Stimulated activated CD4-positive, alpha-beta T cell treated with anti-CD3 and anti-CD28 coated beads, Interleukin-12 subunit alpha, Interleukin-12 subunit beta, amount 100 ng/mL, for 24 hours (primary cell): ENCODE results near the gene PNMA6F.
"Not testable (repeated sequence)": the region's sequence is repeated elsewhere in the genome, so short reads cannot be mapped to it uniquely, and the experiment has no call there.

Experiments
- DNase-seq, 2 experiments: peaks; one replicate each; pipeline ENCODE4 v3.0.0-alpha.2; 2020; ENCODE audit warnings: low read depth in 2 of 2

Gene PNMA6F

GRCh38 chrX:153334654-153335295, 13.2 kb upstream of the PNMA6F start:
- DNase-seq = no peak

- peak; percentile 58 to 68 for DNase-seq
Observed at GRCh38 chrX:153333821-153334653, 12.5 kb upstream of the PNMA6F start, which contains the start of gene ZNF275. Gene ZNF275 (plus strand): TSS chrX:153334153. CDS start chrX:153336680, 2,527 bp downstream.

GRCh38 chrX:153333266-153333665, 11.7 kb upstream of the PNMA6F start:
- DNase-seq = no peak

GRCh38 chrX:153327561-153327960, 6.0 kb upstream of the PNMA6F start:
- no peak for DNase-seq

DNA sequence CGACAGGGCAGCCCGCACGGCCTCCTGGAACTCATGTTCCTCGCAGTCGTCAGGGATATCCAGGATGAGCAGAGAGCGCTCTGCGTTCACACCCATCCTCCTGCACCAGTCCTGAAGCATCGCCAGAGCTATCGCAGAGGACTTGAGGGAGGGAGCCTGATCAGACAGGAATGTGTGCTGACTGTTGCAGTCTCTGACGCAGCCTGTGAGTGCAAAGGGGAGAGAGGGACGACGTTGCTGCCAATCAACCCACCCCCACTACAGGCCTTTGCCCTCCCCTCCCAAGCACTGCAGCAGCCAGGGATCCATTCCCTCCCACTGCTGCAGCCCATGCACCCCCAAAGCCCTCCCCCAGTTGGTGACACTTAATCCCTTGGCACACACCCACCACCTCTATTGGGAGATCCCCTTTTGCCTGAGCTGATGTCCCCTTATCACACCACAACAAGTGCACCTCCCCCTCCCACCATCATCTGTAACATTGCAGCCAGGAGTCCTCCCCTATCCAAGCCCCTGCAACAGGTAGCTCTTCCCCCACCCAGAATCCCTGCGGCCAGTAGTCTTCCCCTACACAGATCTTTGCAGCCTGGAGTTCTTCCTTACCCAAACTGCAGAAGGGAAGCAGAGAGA, 897 bp downstream of the PNMA6F start:
- no peak for DNase-seq

GRCh38 chrX:153320047-153320443, 1.5 kb downstream of the PNMA6F start:
- DNase-seq = not testable (repeated sequence)

DNA sequence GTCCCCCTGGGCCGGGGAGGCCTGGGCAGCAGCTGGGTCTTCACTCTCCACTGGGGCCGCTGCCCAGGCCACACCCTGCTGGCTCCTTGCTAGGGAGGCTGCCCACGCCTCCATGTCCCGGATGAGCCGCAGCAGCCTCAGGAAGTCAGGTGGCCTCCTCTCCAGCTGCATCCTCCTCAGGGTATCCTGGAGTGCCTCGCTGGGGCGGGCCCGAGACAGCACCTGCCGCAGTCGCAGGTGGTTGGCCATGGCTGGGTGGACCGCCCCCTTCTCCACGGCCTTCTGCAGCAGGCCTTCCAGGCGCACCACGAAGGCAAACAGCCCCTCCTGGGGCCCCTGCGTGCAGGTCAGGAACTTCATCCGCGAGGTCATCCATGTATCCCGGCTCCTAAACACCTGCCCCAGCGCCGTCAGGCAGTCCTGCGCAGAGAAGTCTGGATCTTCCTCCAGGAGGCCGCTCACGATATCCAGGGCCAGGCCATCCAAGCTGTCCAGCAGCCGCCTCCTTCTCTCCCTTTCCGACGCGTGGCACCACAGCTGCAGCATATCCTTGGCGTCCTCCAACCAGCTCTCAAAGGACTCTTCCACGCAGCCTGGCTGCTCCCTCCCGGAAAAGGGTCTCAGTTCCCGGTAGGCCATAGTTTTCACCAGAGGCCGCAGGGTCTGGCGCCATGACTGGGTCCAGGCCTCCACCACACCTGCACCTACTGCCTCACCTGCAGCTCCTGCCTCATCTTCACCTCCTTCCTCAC, 2.1 kb downstream of the PNMA6F start:
- no peak for DNase-seq

- DNase-seq = no peak
Observed at GRCh38 chrX:153318811-153319210, 2.8 kb downstream of the PNMA6F start.

GRCh38 chrX:153317996-153318722, 3.4 kb downstream of the PNMA6F start:
- DNase-seq = no peak

GRCh38 chrX:153317306-153317705, 4.3 kb downstream of the PNMA6F start:
- no peak for DNase-seq

GRCh38 chrX:153312842-153313241, 8.7 kb downstream of the PNMA6F start:
- DNase-seq = no peak

- DNase-seq = no peak
Observed at GRCh38 chrX:153312041-153312440, 9.5 kb downstream of the PNMA6F start.

DNA sequence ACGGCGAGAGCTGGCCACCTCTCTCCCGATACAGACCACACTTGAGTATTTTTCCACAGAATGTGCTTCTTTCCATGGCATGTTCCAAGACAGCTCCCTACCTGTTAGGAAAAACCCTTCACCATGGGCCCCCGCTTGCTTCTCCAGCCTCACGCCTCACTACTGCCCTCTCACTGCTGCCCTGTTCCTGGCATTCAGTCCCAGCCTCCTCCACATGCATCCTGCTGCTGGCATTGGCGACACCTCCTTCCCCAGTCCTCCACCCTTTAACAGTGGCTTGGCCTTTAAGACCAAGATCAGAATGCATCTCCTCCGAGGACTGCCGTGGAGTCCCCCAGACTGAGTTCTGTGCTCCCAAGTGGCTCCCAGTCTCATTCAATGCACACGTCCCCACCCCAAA, 10.7 kb downstream of the PNMA6F start:
- DNase-seq = no peak

GRCh38 chrX:153307276-153308178, 14.0 kb downstream of the PNMA6F start:
- DNase-seq = no peak

- DNase-seq = no peak
Observed at GRCh38 chrX:153306527-153307115, 14.9 kb downstream of the PNMA6F start.

GRCh38 chrX:153305972-153306371, 15.6 kb downstream of the PNMA6F start:
- no peak for DNase-seq

DNA sequence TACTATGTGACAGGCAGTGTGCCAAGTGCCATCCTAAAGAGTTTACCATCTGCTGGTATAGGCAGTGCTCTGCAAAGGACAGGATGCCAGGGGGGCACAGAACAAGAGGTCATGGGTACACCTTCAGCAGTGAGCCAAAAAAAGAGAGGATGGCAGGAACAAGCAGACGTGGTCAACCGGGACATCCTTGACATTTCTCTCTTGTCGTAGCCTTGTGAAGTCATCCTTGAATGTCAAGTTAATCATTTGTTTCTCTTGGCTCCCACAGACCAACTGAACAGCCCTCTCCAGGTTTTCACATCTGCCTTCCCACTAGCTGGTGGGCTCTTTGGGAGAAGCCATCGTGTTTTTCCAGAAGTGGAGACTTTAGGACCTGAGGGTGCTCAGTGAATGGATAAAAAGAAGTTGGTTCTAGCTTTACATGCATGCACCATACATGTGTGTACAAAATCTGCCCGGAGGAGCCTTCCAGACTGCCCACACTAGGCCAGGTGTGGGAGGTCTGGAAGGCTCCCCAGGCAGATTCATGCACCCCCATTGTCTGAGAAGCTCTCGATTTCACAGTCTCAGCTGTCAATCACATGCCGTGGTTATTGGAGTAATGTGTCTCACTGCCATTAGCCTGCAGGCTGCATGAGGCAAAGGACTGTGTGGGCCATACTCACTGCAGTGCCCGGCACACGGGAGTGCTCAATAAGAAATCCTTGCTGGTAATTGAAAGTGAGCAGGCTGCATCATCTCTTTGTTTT, 16.4 kb downstream of the PNMA6F start:
- DNase-seq = no peak

DNA sequence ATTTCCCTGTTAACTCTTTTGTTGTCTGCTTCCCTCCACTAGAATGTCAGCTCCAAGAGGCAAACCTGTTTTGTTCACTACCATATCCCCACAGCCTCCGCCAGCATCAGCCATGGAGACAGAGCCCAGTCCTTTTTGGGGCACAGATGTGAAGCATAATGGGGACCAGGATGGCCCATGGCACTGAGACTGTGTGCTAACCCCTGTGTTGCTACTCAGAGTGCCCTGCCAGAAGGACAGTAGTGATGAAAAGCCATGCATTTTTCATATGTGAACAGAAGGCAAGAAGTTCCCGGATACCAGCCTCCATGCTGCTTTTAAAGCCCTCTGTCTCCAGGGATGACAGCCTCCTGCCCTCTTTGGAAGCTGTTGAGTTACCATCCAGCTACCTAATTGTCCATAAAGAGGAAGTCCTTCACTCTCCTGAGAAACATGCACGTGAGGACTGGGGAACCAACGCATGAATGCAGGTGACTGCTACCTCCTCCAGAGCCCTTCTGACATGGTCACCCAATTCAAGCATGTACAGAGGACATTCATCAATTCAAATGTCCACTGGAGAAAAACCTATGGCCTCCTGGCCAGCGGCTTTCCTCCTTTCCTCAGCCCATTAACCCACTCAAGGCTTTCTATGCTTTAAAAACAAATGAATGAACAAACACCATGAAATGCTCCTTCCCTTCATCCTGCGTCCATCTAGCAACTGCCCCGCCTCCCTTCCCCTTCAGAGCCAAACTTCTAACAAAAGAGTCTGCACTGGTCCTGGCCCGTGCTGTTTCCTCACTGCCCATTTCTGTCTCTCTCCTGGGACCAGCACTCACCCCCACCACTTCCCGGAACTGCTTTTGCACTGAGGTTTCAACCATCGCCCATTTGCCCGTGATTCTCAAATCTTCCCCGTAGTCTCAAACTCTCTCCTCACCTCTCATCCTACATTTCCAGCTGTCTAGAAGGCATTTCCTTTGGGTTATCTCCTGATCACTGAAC, 18.0 kb downstream of the PNMA6F start:
- DNase-seq = no peak
